H9 (cell line): Measurements from ENCODE around the gene HS3ST6. TPM values are rescaled to one million over a fixed set of nuclear protein-coding genes. Genes with fewer than 3 reads are reported as not detected.

Experiments
- DNase-seq: peaks from one replicate; pipeline ENCODE4 v3.0.0-alpha.2; 2017
- H2AFZ ChIP-seq: one replicate; pipeline ENCODE4 v1.6.1; 2013; ENCODE audit warnings: mild to moderate bottlenecking, low read length, control low read depth, moderate library complexity
- H2AK5ac ChIP-seq: 2 replicates; pipeline ENCODE4 v1.6.1; 2013; ENCODE audit warnings: low read length, control low read depth, mixed read lengths; ENCODE audit not compliant: insufficient read length
- H2BK120ac ChIP-seq: one replicate; pipeline ENCODE4 v1.6.1; 2013; ENCODE audit warnings: low read depth, mild to moderate bottlenecking, low read length, control low read depth, inconsistent platforms; ENCODE audit not compliant: poor library complexity, severe bottlenecking
- H2BK12ac ChIP-seq: 2 replicates; pipeline ENCODE4 v1.6.1; 2013; ENCODE audit warnings: low read length, control low read depth, mixed read lengths, low read depth; ENCODE audit not compliant: insufficient read length
- H2BK15ac ChIP-seq: 2 replicates; pipeline ENCODE4 v1.6.1; 2013; ENCODE audit warnings: low read depth, low read length, control low read depth
- H2BK20ac ChIP-seq: one replicate; pipeline ENCODE4 v1.6.1; 2013; ENCODE audit warnings: low read depth, mild to moderate bottlenecking, low read length, control low read depth, inconsistent platforms; ENCODE audit not compliant: poor library complexity, severe bottlenecking
- H2BK5ac ChIP-seq: 2 replicates; pipeline ENCODE4 v1.6.1; 2013; ENCODE audit warnings: low read length, control low read depth, mixed read lengths; ENCODE audit not compliant: insufficient read length
- H3K14ac ChIP-seq: 2 replicates; pipeline ENCODE4 v1.6.1; 2013; ENCODE audit warnings: low read length, control low read depth; ENCODE audit not compliant: insufficient read depth
- H3K18ac ChIP-seq: 2 replicates; pipeline ENCODE4 v1.6.1; 2013; ENCODE audit warnings: low read depth, mild to moderate bottlenecking, mixed read lengths, low read length, control low read depth; ENCODE audit not compliant: insufficient read length
- H3K23ac ChIP-seq: 2 replicates; pipeline ENCODE4 v1.6.1; 2013; ENCODE audit warnings: low read length, control low read depth, mixed read lengths, low read depth; ENCODE audit not compliant: insufficient read length
- H3K23me2 ChIP-seq: 2 replicates; pipeline ENCODE4 v1.6.1; 2013; ENCODE audit warnings: low read depth, mild to moderate bottlenecking, mixed read lengths, low read length, control low read depth; ENCODE audit not compliant: insufficient read length, poor library complexity, severe bottlenecking
- H3K27ac ChIP-seq: 2 replicates; pipeline ENCODE4 v1.5.1; 2013; ENCODE audit warnings: low read length, control low read depth, mixed read lengths, low read depth; ENCODE audit not compliant: insufficient read length
- H3K27me3 ChIP-seq: 2 replicates; pipeline ENCODE4 v1.6.1; 2013; ENCODE audit warnings: low read length, control low read depth, inconsistent platforms; ENCODE audit not compliant: insufficient read depth
- H3K4ac ChIP-seq: 2 replicates; pipeline ENCODE4 v1.6.1; 2013; ENCODE audit warnings: low read depth, mild to moderate bottlenecking, control low read depth, inconsistent platforms, low read length, moderate library complexity
- H3K4me1 ChIP-seq: 2 replicates; pipeline ENCODE4 v1.6.1; 2013; ENCODE audit warnings: low read length, control low read depth, inconsistent platforms; ENCODE audit not compliant: insufficient read depth
- H3K4me2 ChIP-seq: 2 replicates; pipeline ENCODE4 v1.6.1; 2013; ENCODE audit warnings: low read length, control low read depth, mixed read lengths; ENCODE audit not compliant: insufficient read length, insufficient read depth
- H3K56ac ChIP-seq: 2 replicates; pipeline ENCODE4 v1.6.1; 2013; ENCODE audit warnings: low read depth, mild to moderate bottlenecking, mixed read lengths, low read length, control low read depth; ENCODE audit not compliant: insufficient read length
- H3K79me1 ChIP-seq: 2 replicates; pipeline ENCODE4 v1.6.1; 2013; ENCODE audit warnings: low read depth, mild to moderate bottlenecking, moderate library complexity, low read length, control low read depth, inconsistent platforms; ENCODE audit not compliant: insufficient read depth, poor library complexity, severe bottlenecking
- H3K79me2 ChIP-seq: 2 replicates; pipeline ENCODE4 v1.6.1; 2013; ENCODE audit warnings: low read length, control low read depth, inconsistent platforms; ENCODE audit not compliant: insufficient read depth
- H3K9ac ChIP-seq: 2 replicates; pipeline ENCODE4 v1.6.1; 2013; ENCODE audit warnings: low read length, control low read depth, mixed read lengths; ENCODE audit not compliant: insufficient read length; ENCODE audit errors: extremely low read depth
- H3K9me3 ChIP-seq: one replicate; pipeline ENCODE4 v1.6.1; 2013; ENCODE audit warnings: low read depth, low read length, inconsistent platforms; ENCODE audit not compliant: control insufficient read depth
- H3T11ph ChIP-seq: one replicate; pipeline ENCODE4 v1.6.1; 2013; ENCODE audit warnings: mild to moderate bottlenecking, low read length, control low read depth, inconsistent platforms
- H4K20me1 ChIP-seq: one replicate; pipeline ENCODE4 v1.6.1; 2013; ENCODE audit not compliant: control insufficient read depth, insufficient read length, insufficient read depth
- H4K5ac ChIP-seq: 2 replicates; pipeline ENCODE4 v1.6.1; 2013; ENCODE audit warnings: low read depth, mild to moderate bottlenecking, mixed read lengths, low read length, control low read depth; ENCODE audit not compliant: insufficient read length
- H4K8ac ChIP-seq: replicated peaks from 2 replicates; pipeline ENCODE4 v1.6.1; 2013; ENCODE audit warnings: low read length, control low read depth, mixed read lengths, low read depth; ENCODE audit not compliant: insufficient read length
- H4K91ac ChIP-seq: 2 replicates; pipeline ENCODE4 v1.6.1; 2013; ENCODE audit warnings: low read depth, mild to moderate bottlenecking, moderate library complexity, mixed read lengths, low read length, control low read depth; ENCODE audit not compliant: insufficient read length
- H3K27ac Mint-ChIP-seq, 3 experiments: 2 replicates in 2 of 3; 3 replicates in 1 of 3; pipeline ENCODE4 v1.8.0; 2020 to 2021; ENCODE audit warnings: mixed read lengths in 3 of 3, mild to moderate bottlenecking in 1 of 3, moderate library complexity in 1 of 3
- H3K27me3 Mint-ChIP-seq: 2 replicates; pipeline ENCODE4 v1.8.0; 2021; ENCODE audit warnings: low read depth, mild to moderate bottlenecking, moderate library complexity, mixed read lengths
- H3K36me3 Mint-ChIP-seq, 3 experiments: 2 replicates in 2 of 3; 3 replicates in 1 of 3; pipeline ENCODE4 v1.8.0; 2020 to 2021; ENCODE audit warnings: low read depth in 3 of 3, mixed read lengths in 3 of 3; ENCODE audit not compliant: insufficient read depth in 1 of 3
- H3K4me1 Mint-ChIP-seq, 2 experiments: 2 replicates each; pipeline ENCODE4 v1.8.0; 2020; ENCODE audit warnings: mixed read lengths in 2 of 2
- H3K4me3 Mint-ChIP-seq, 2 experiments: 2 replicates in 1 of 2; 3 replicates in 1 of 2; pipeline ENCODE4 v1.8.0; 2020 to 2021; ENCODE audit warnings: mild to moderate bottlenecking in 2 of 2, mixed read lengths in 2 of 2, moderate library complexity in 1 of 2
- H3K9me3 Mint-ChIP-seq, 2 experiments: 2 replicates in 1 of 2; 3 replicates in 1 of 2; pipeline ENCODE4 v1.8.0; 2020; ENCODE audit warnings: mild to moderate bottlenecking in 2 of 2, mixed read lengths in 2 of 2, moderate library complexity in 1 of 2
- CTCF ChIP-seq: fragments of 200-600 bp; sonication (generic); conservative IDR thresholded peaks from 3 replicates; pipeline ENCODE4 v1.8.0; 2021; ENCODE audit warnings: antibody characterized with exemption, mild to moderate bottlenecking
- WGBS: extraction: QIAGEN DNeasy Blood & Tissue Kit; methylation state at CpG from one replicate; pipeline ENCODE4 v1.1.7; 2013; ENCODE audit warnings: missing lambda C conversion rate, low lambda C conversion rate, mixed read lengths; ENCODE audit not compliant: insufficient read length; ENCODE audit errors: extremely low coverage; 5-methylcytosine and 5-hydroxymethylcytosine counted together
- total RNA-seq: library from RNA; stranded (reverse); gene quantifications from 2 replicates; pipeline ENCODE4 v1.2.1, GENCODE V29; 2021

The HS3ST6 gene
- total RNA-seq, 1 experiment from 2014 or later, result not detected

- H4K8ac ChIP-seq, result no peak overlapping the region
- no peak overlapping the region for H4K91ac ChIP-seq
- no peaks in the 10 kb centered on the region for H3K79me2 ChIP-seq
- H2AFZ ChIP-seq, result no peak overlapping the region
- no peak overlapping the region for H2AK5ac ChIP-seq
- H3K4me2 ChIP-seq, result no peak overlapping the region
- Mint-ChIP-seq H3K4me1 (peaks cover 6 to 10% of the 10 kb centered on the region in 2 experiments; a peak in 3 of 4 replicates), H3K36me3 (no peaks in the 10 kb centered on the region; a peak in 1 of 7 replicates), H3K4me3 (no peak overlapping the region), H3K9me3 (peaks cover 0 to 3% of the 10 kb centered on the region in 2 experiments; a peak in 2 of 5 replicates), H3K27me3 (peaks cover 1% of the 10 kb centered on the region; the same call in 1 of the 2 replicates), H3K27ac (no peak overlapping the region)
- H3K23ac ChIP-seq, result no peak overlapping the region
- DNase-seq, result no peak
- no peaks in the 10 kb centered on the region for H4K20me1 ChIP-seq
- H3K18ac ChIP-seq, result no peak overlapping the region
- H2BK5ac ChIP-seq, result no peak overlapping the region
- no CpG with 5 or more reads among the region's 11 CpGs for WGBS
- TF ChIP-seq CTCF, result no peak
- H2BK120ac ChIP-seq, result no peak overlapping the region
- H3K23me2 ChIP-seq, result no peaks in the 10 kb centered on the region
- no peak overlapping the region for H2BK15ac ChIP-seq
- H2BK20ac ChIP-seq, result no peak overlapping the region
- H3K27me3 ChIP-seq, result no peaks in the 10 kb centered on the region
- H3K9me3 ChIP-seq, result no peaks in the 10 kb centered on the region
- H2BK12ac ChIP-seq, result no peak overlapping the region
- H3K4me1 ChIP-seq, result no peaks in the 10 kb centered on the region
- H4K5ac ChIP-seq, result no peak overlapping the region
- H3K14ac ChIP-seq, result no peak overlapping the region
- H3K9ac ChIP-seq, result no peak overlapping the region
- no peak overlapping the region for H3T11ph ChIP-seq
- H3K4ac ChIP-seq, result no peak overlapping the region
- H3K27ac ChIP-seq, result no peak overlapping the region
- no peaks in the 10 kb centered on the region for H3K79me1 ChIP-seq
- no peak overlapping the region for H3K56ac ChIP-seq
Measured at GRCh38 chr16:1949507-1949906, 31.3 kb upstream of the HS3ST6 start.
